ENCODE data around the gene XRCC4.

DNA sequence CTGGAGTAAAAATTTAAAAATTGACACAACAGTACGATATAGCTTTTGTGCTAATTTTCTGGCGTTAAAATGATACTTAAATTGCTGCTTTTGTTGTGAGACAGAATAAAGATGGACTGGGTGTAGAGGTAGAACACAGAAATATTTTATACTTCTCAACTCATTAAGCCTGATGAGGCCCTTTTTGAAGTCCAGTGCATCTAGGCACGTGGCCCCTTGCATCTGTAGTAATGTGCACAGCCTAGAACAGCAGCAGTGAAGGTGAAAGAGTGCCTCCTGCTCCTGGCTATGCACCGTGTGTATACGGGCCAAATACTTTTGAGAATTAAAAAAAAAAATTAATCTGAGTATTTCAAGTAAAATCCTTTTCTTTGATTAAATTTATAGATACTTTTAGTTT lies 115.6 kb downstream of the XRCC4 start:
- no peak for TF ChIP-seq EZH2phosphoT487 (IDR thresholded peaks at IDR 0.05)
- TF ChIP-seq, protein P1, sequence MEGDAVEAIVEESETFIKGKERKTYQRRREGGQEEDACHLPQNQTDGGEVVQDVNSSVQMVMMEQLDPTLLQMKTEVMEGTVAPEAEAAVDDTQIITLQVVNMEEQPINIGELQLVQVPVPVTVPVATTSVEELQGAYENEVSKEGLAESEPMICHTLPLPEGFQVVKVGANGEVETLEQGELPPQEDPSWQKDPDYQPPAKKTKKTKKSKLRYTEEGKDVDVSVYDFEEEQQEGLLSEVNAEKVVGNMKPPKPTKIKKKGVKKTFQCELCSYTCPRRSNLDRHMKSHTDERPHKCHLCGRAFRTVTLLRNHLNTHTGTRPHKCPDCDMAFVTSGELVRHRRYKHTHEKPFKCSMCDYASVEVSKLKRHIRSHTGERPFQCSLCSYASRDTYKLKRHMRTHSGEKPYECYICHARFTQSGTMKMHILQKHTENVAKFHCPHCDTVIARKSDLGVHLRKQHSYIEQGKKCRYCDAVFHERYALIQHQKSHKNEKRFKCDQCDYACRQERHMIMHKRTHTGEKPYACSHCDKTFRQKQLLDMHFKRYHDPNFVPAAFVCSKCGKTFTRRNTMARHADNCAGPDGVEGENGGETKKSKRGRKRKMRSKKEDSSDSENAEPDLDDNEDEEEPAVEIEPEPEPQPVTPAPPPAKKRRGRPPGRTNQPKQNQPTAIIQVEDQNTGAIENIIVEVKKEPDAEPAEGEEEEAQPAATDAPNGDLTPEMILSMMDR (IDR thresholded peaks at IDR 0.05): no peak

All from neural progenitor cell (in vitro differentiated cells).